GM21381 (cell line): ENCODE data around the gene EFCAB12.
"Not testable (repeated sequence)": the region's sequence is repeated elsewhere in the genome, so short reads cannot be mapped to it uniquely, and the experiment has no call there.

Experiments used
- ATAC-seq: cut with Tn5 transposase; IDR thresholded peaks from one replicate; pipeline ENCODE4 v1.9.1; 2021; ENCODE audit warnings: mild to moderate bottlenecking, moderate library complexity; ENCODE audit not compliant: unreplicated experiment

Gene EFCAB12

DNA sequence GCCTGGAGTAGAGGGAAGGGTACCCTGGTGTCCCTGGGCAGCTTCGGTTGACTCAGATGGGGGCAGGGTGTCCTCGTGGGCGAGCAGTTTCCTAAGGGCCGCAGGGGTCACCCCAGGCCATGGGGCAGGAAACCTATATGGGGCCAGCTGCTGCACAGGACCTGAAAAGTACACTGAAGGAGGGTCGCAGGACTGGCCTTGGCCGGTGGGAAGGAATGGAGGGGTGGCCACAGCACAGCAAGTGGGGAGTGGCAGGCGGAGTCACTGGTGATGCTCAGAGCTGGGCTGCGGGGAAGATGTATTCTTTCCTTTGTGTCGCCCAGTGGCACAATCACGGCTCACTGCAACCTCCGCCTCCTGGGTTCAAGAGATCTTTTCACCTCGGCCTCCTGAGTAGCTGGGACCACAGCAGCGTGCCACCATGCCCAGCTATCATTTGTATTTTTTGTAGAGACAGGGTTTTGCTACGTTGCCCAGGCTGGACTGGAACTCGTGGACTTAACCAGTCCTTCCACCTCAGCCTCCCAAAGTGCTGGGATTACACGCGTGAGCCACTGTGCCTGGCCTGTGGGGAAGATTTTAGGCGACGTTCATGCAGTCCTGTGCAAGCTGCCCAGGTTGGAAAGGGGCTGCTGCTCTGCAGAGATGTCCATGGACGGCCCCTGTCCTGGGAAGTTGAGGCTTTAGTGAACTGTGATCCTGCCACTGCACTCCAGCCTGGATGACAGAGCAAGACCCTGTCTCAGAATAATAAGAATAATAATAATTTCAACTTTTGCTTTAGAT lies 57.2 kb downstream of the EFCAB12 start:
- no peak for ATAC-seq

DNA sequence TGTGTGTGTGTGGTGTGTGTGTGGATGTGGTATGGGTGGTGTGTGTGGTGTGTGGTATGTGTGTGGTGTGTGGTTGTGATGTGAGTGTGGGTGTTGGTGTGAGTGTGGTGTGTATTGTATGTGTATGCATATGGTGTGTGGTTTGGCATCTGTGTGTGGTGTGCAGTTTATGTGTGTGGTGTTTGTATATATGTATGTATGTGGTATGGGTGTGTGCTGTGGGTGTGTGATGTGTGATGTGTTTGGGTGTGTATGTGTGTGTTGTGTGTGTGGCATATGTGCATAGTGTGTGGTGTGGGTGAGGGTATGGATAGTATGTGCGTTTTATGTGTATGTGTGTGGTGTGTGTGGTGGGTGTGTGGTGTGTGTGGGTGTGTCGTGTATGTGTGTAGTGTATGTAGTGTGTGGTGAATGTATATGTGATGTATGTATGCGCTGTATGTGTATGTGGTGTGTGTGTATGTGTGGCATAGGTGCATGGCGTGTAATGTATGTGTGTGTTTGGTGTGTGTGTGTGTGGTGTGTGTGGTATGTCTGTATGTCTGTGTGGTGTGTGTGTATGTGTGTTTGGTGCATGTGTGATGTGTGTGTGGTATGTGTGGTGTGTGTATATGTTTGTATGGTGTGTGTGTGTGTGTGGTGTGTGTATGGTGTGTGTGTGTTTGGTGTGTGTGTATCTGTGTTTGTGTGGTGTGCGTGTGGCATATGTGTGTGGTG lies 58.0 kb downstream of the EFCAB12 start:
- ATAC-seq, result no peak

DNA sequence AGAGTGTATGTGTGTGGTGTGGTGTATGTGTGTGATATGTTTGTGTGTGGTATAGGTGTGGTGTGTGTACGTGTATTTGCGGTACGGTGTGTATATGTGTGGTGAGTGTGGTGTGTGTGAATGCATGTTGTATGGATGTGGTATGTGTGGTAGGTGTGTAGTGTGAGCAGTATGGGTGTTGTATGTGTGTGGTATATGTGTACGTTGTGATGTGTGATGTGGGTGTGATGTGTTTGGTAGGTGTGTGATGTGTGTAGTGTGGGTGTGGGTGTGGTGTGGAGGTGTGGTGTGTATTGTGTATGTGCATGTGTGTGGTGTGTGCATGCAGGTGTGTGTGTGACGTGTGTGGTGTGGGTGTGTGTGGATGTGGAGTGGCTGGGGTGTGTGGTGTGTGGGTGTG lies 58.7 kb downstream of the EFCAB12 start:
- ATAC-seq, result no peak

DNA sequence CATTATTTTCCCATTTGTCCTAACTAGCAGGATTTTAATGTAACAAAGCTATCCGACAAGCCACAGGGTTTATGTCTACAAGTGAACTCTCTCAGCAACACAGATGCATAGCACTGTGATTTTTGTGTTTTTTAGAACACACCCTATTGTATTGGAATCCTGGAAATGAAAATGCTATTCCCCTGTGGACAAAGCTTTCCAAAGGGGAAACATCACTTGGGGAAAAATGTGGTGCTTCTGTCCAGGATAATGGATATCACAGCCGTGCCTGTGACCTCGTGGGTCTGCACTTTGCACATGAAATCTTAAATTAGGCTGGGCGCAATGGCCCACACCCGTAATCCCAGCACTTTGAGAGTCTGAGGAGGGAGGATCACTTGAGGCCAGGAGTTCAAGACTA lies 60.6 kb downstream of the EFCAB12 start:
- no peak for ATAC-seq

DNA sequence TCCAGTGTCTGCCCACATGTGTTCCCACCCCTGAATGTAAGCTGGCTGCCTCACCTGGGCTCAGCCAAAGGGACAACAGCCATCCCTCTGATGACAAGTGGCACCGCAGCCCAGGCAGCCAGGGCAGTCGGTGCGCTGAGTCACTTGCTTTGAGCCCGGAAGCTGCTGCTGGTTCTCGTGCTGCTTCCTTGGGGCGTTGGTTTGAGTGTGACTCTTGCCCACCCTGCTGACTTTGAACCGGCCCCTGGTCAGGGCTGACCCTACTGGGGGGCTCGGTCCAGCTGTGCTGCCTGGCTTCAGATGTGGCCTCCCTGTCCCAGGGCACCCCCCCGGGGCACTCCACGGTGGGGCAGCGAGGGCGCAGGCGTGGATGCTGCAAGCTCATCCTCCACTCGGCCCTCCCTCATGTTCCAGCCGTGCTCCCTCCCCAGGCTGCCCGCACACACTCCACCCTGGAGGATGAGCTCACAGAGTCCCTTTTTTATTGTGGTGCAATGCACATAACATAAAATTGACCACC lies 62.1 kb downstream of the EFCAB12 start:
- no peak for ATAC-seq

DNA sequence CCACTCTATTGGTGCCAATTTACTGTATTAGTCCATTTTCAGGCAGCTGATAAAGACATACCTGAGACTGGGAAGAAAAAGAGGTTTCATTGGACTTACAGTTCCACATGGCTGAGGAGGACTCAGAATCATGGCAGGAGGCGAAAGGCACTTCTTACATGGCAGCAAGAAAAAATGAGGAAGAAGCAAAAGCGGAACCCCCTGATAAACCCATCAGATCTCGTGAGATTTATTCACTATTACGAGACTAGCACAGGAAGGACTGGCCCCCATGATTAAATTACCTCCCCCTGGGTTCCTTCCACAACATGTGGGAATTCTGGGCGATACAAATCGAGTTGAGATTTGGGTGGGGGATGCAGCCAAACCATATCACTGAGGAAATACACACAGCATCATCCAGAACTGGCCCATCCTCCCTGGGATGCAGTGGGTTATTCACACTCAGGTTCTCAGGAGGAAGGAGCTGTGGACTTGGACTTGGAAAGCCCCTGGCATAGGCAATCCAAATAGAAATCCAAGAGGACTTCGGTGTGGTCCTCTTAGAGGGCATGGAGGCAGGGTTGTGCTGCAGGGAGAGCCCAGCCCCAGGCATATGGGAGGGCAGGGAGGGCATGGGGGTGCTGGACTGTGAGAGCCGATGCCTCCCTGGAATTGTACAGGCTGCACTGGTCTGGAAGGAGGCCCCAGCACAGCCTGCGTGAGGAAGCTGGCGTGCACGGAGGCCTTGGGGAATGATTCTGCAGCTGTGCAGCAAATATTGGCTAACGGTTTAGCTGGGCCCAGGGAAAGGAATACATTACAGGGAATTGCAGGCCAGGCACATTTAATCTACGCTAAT lies 62.9 kb downstream of the EFCAB12 start:
- no peak for ATAC-seq

DNA sequence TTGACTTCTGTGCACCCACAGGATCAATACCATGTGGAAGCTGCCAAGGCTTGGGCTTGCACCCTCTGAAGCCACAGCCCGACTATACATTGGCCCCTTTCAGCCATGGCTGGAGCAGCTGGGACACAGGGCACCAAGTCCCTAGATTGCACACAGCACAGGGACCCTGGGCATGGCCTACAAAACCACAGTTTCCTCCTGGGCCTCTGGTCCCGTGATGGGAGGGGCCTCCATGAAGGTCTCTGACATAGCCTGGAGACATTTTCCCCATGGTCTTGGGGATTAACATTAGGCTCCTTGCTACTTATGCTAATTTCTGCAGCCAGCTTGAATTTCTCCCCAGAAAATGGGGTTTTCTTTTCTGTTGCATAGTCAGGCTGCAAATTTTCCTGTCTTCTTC lies 63.6 kb downstream of the EFCAB12 start:
- ATAC-seq, result not testable (repeated sequence)

DNA sequence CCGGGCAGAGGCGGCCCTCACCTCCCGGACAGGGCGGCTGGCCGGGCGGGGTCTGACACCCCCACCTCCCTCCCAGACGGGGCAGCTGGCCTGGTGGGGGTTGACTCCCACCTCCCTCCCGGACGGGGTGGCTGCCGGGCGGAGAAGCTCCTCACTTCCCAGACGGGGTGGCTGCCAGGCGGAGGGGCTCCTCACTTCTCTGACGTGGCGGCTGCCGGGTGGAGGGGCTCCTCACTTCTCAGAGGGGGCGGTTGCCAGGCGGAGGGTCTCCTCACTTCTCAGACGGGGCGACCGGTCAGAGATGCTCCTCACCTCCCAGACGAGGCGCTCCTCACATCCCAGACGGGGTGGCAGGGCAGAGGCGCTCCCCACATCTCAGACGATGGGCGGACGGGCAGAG lies 65.1 kb downstream of the EFCAB12 start:
- not testable (repeated sequence) for ATAC-seq

DNA sequence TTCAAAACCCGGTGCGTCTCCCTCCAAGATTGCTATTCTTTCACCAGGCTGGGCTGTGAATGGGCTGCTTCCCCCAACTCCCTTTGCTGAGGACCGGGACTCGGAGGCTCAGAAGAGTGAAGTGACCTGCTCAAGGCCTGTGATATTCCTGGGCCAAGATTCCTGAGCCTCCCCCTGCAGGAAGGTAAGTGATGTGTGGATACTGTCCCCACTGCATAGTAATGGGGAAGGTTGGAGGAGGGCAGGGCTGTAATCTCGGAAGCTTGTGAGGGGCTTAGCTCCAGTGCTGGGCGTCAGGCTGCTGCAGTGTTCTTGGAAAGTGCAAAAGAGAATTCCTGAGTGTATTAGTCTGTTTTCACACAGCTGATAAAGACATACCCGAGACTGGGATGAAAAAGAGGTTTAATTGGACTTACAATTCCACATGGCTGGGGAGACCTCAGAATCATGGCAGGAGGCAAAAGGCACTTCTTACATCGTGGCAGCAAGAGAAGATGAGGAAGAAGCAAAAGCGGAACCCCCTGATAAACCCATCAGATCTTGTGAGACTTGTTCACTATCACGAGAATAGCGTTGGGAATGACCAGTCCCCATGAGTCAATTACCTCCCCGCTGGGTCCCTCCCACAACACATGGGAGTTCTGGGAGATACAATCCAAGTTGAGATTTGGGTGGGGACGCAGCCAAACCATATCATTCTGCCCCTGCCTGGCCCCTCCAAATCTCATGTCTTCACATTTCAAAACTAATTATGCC lies 67.6 kb downstream of the EFCAB12 start:
- ATAC-seq, result no peak

DNA sequence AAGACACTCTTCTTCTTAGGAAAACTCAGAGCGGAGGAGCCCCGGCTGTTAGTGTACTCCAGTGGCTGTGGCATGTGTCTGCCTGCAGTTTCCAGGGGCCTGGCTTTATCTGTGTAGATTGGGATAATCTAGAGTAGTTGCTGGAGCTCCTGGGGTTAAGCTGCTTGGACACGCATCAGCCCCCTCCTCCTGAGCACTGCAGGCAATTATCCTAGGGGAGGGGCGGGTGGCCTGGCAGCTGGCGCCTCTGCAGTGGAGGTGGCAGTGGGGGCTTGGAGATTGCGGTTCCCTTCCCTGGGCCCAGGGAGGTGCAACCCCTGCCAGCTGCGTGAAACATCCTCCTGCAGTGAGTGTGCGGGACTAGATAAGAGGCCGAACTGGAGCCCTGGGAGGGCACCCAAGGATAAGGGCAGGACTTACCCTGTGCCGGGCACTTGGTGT lies 68.2 kb downstream of the EFCAB12 start:
- no peak for ATAC-seq

DNA sequence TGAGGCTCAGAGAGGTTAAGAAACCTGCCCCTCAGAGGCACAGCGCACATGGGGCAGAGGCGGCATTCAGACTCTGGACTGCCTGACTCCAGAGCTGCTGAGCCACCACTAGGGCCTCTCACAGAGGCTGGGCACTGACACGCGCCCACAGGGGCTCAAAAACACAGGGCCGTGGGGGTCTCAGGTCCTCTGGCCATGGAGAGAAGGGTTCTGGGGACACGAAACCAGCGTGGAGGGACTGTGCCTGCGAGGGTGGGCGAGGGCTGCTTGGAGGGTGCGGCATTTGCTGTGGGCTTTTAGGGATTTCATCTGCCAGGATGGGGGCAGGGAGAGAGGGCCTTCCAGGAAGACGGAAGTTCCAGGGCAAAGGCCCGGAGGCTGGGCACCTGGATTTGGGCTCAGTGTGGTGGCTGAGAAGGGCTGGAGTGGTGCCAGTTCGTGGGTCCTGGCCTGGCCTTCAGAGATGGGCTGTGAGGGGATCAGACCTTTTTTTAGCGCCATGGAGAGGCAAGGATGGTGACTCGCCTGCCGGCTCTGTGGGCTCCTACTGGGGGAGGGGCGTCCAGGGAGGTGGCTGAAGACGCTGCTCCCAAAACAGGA lies 69.6 kb downstream of the EFCAB12 start:
- ATAC-seq, result no peak

DNA sequence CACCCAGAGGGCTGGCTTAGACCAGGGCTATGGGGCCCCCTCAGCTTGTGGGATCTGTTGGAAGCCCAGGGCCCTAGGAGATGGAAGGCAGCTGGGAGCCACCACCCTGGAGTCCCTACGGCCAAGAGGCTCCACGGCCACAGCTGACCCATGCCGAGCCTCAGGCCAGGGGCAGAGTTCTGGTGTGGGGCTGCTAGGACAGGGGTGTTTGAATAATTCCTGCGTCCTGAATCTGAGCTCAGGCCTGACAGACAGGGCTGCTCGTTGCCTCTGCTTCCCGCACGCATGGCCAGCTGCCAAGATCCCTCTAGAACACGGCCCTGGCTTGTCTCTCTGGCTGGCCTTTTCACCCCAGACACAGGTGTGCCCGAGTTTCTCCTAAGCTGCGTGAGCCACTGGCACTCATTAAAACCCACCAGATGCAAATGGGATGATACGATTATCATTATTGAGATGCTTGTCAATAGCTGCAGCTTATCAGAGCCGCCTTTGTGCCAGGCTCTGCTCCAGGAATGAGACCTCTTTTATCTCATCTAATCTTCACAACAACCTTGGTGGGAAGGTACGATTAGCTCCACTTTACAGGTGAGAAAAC lies 70.2 kb downstream of the EFCAB12 start:
- ATAC-seq, result no peak

DNA sequence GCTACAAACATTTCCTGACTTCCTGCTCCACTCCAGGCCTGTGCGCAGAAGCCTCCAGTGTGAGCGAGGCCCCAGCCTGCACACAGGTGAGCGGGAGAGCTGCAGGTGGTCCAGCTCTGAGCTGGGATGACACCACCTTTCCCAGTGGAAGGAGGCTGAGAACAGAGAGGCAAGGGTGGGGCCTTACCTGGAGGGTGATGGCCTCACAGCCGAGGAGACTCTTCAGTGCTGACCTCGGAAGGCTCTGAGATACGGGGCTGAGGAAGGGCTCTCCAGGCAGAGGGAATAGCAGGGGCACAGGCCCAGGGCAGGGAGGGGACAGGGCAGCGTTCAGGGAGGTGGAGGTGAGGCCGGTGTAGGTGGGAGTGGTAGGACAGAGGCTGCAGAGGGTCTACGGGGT lies 70.8 kb downstream of the EFCAB12 start:
- no peak for ATAC-seq

DNA sequence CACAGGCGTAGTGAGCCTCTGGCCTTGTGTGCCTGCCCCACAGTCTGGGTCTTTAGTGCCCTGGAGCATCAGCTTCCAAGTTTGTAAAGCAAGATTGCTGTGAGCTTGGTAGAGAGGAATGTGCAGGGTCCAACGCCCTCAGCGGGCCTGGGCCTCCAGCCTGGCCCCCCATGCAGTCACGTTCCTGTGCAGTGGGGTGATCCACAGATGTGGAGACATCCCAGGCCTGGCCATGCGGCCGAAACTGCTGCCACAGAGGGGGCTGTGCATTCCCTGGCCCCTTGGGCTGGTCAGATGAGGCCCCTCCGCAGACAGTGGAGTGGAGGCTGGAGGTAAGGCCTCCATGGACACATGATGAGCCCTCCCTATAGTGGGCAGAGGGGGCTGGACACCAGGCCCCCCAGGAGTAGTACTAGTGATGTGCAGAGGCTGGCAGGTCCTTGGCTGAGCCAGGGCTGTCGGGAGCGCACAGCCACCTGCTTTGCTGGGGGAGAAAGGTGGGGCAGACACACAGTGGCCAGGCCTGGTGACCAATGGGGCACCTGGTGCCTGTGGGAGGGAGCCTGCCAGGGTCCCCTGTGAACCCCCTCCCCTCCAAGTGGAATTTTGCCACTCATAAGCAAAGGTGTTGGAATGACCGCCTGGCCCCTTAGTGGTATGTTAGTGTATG lies 71.5 kb downstream of the EFCAB12 start:
- no peak for ATAC-seq

DNA sequence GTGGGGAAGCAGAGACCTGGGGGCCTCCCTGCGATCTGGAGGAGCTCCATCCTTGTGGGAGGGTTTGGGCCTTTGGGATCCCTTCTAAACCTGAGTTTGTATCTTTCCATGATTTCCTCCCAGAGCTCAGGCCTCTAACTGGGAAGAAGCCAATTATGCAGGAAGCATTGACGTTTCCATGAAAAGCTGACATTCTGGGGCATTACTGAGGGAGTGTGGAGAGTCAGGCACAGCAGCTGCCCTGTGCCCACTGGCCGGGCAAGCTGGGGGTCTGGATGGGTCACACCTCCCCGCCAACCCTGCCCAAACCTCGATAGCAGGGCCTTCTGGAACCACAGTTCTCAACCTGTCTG lies 74.9 kb downstream of the EFCAB12 start:
- no peak for ATAC-seq

DNA sequence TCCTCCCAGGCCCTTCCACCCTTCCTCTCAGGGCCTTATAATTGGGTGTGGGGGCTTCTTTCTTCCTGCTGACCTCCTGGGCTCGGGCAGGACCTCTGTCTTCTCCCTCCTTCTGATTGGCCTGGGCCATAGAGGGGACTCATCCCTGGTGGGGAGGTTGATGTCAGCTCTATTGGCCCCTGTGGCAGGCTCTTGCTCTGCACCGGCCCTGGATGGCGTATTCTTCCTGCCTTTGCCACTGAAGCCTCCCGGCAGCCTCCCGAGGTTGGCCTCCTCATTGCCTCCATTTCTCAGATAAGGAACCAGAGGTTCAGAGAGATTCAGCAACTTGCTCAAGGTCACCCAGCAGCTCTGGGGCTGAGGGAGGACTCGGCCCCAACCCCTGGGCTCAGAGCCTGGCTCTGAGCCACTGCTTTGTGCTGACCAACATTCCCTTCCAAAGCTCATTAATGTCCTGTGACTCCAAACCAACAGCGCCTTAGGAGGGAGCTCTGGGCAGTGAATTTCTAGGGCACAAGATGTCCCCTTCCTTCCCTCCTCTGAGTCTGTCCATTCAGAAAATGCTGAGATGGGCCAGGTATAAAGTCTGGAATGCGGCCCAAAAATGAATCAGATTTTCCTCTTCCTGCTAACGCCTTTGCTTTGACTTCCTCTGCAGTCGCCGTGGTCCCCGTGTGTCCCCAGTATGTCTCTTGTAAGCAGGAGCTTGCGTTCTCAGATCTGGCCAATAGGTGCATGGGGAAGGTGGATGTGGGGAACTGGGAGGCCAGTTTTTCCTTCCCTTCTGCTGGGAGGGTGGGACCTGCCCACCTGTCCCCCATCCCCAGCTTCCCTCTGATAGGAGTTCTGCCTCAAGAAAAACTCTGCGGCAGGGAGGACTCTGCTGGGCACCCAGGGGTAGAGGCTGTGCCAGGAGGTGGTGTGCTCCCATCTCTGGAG lies 75.5 kb downstream of the EFCAB12 start:
- no peak for ATAC-seq

DNA sequence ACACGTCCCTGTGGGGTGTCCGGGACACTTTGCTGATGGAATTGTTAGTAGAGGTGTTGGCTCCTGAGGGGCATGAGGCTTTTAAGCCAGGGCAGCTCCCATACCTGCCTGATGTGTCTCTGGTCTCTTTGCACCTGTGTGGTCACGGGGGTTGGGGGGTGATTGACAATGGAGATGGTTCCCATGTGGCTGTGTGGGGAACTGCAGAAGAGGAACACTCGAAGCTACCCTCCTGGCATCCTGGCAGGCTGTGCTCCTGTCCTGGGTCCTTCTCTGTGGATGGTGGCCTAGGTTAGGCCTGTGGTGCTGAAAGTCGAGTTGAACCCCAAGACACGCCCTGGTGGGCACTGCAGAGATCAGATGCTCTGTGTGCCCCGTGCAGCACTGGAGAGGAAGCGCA lies 76.4 kb downstream of the EFCAB12 start:
- ATAC-seq, result no peak
